ENCODE results near the gene RNASE12.

GRCh38 chr14:20550926-20551325 is 40.2 kb downstream of the RNASE12 start:
- TF ChIP-seq CTCF (IDR thresholded peaks at IDR 0.05) (no peak), POLR2A (IDR thresholded peaks at IDR 0.05) (no peak)
